OCI-LY1 (cell line): ENCODE measurements around the gene ARHGAP35.

Experiments
- H2AFZ ChIP-seq: fragments of 200-600 bp; sonication (generic), shearing (Covaris generic); 2 replicates; pipeline ENCODE4 v1.6.0; 2014; ENCODE audit warnings: antibody characterized with exemption, mild to moderate bottlenecking, low read length
- H3F3A ChIP-seq: fragments of 200-600 bp; sonication (generic), shearing (Covaris generic); 2 replicates; pipeline ENCODE4 v1.6.0; 2014; ENCODE audit warnings: mild to moderate bottlenecking, antibody characterized with exemption, low read length, moderate library complexity; ENCODE audit not compliant: insufficient read depth
- H3K27ac ChIP-seq: fragments of 200-600 bp; sonication (generic); 2 replicates; pipeline ENCODE4 v1.5.1; 2014; ENCODE audit warnings: low read length, mixed run types, mild to moderate bottlenecking, low read depth; ENCODE audit not compliant: poor library complexity, severe bottlenecking
- H3K27me3 ChIP-seq: fragments of 200-600 bp; sonication (generic); 2 replicates; pipeline ENCODE4 v1.6.0; 2014; ENCODE audit warnings: antibody characterized with exemption, mild to moderate bottlenecking, low read length, moderate library complexity; ENCODE audit not compliant: insufficient read depth
- H3K36me3 ChIP-seq: fragments of 200-600 bp; sonication (generic); 2 replicates; pipeline ENCODE4 v1.6.1; 2014; ENCODE audit warnings: mild to moderate bottlenecking, antibody characterized with exemption, low read length, moderate library complexity, mixed read lengths; ENCODE audit not compliant: insufficient read depth
- H3K4me1 ChIP-seq: fragments of 200-600 bp; sonication (generic); 2 replicates; pipeline ENCODE4 v1.5.1; 2014; ENCODE audit warnings: mild to moderate bottlenecking, low read length, moderate library complexity; ENCODE audit not compliant: insufficient read depth, severe bottlenecking
- H3K4me2 ChIP-seq: fragments of 200-600 bp; sonication (generic), shearing (Covaris generic); 2 replicates; pipeline ENCODE4 v1.6.1; 2014; ENCODE audit warnings: low read length
- H3K4me3 ChIP-seq: fragments of 200-600 bp; sonication (generic); 2 replicates; pipeline ENCODE4 v1.5.1; 2014; ENCODE audit warnings: low read length, low read depth, mild to moderate bottlenecking, mixed read lengths; ENCODE audit not compliant: poor library complexity, severe bottlenecking
- H3K79me2 ChIP-seq: fragments of 200-600 bp; shearing (Covaris generic); 2 replicates; pipeline ENCODE4 v1.6.1; 2016; ENCODE audit warnings: mixed run types, low read length, mixed read lengths; ENCODE audit not compliant: insufficient read depth
- H3K9ac ChIP-seq: fragments of 200-600 bp; sonication (generic), shearing (Covaris generic); 2 replicates; pipeline ENCODE4 v1.6.1; 2014; ENCODE audit warnings: mild to moderate bottlenecking, low read length, mixed read lengths
- H3K9me2 ChIP-seq: fragments of 200-600 bp; sonication (generic), shearing (Covaris generic); 2 replicates; pipeline ENCODE4 v1.6.1; 2014; ENCODE audit warnings: low read depth, mild to moderate bottlenecking, low read length, mixed read lengths
- H3K9me3 ChIP-seq: fragments of 200-600 bp; shearing (Covaris generic); 2 replicates; pipeline ENCODE4 v1.6.1; 2014; ENCODE audit warnings: low read length, mixed read lengths
- H4K20me1 ChIP-seq: fragments of 200-600 bp; sonication (generic), shearing (Covaris generic); 2 replicates; pipeline ENCODE4 v1.6.0; 2016; ENCODE audit warnings: mild to moderate bottlenecking, low read length; ENCODE audit not compliant: insufficient read depth
- CTCF ChIP-seq: fragments of 200-600 bp; sonication (generic), shearing (Covaris generic); IDR thresholded peaks from 2 replicates; pipeline ENCODE4 v1.5.1; 2017; ENCODE audit warnings: mild to moderate bottlenecking, antibody characterized with exemption, low read length, moderate library complexity, mixed read lengths
- EZH2 ChIP-seq: fragments of 200-600 bp; sonication (generic), shearing (Covaris generic); IDR thresholded peaks from 2 replicates; pipeline ENCODE4 v1.8.0; 2017; ENCODE audit warnings: borderline replicate concordance, mixed run types, mild to moderate bottlenecking, antibody characterized with exemption, low read length, moderate library complexity, mixed read lengths

The ARHGAP35 gene

GRCh38 chr19:46840498-46840942 is 20.3 kb upstream of the ARHGAP35 start:
- no peak overlapping the region for H3K9ac ChIP-seq
- H2AFZ ChIP-seq, result no peak overlapping the region
- no peaks in the 10 kb centered on the region for H3K27me3 ChIP-seq
- no peak for TF ChIP-seq EZH2
- peak; percentile 82 for TF ChIP-seq CTCF
- H3K79me2 ChIP-seq, result no peaks in the 10 kb centered on the region
- H3K9me2 ChIP-seq, result no peaks in the 10 kb centered on the region
- H3F3A ChIP-seq, result no peaks in the 10 kb centered on the region
- no peaks in the 10 kb centered on the region for H3K9me3 ChIP-seq
- H3K4me3 ChIP-seq, result no peak overlapping the region
- no peak overlapping the region for H3K4me2 ChIP-seq
- no peak overlapping the region for H3K27ac ChIP-seq
- H3K36me3 ChIP-seq, result peaks cover 15% of the 10 kb centered on the region
- H3K4me1 ChIP-seq, result no peaks in the 10 kb centered on the region
- H4K20me1 ChIP-seq, result no peaks in the 10 kb centered on the region

GRCh38 chr19:46841458-46842083 is 19.2 kb upstream of the ARHGAP35 start:
- Histone ChIP-seq H3F3A (no peaks in the 10 kb centered on the region), H4K20me1 (no peaks in the 10 kb centered on the region), H3K27me3 (no peaks in the 10 kb centered on the region), H3K9me2 (no peaks in the 10 kb centered on the region), H2AFZ (no peak overlapping the region), H3K79me2 (no peaks in the 10 kb centered on the region), H3K9ac (no peak overlapping the region), H3K4me1 (peaks cover 9% of the 10 kb centered on the region), H3K4me2 (no peak overlapping the region), H3K9me3 (no peaks in the 10 kb centered on the region), H3K36me3 (peaks cover 15% of the 10 kb centered on the region; the same call in 1 of the 2 replicates), H3K4me3 (no peak overlapping the region), H3K27ac (no peak overlapping the region)
- no peak for TF ChIP-seq CTCF
- TF ChIP-seq EZH2, result no peak

- no peaks in the 10 kb centered on the region for H3K9me3 ChIP-seq
- H3K79me2 ChIP-seq, result no peaks in the 10 kb centered on the region
- no peak overlapping the region for H2AFZ ChIP-seq
- no peak overlapping the region for H3K4me2 ChIP-seq
- H4K20me1 ChIP-seq, result no peaks in the 10 kb centered on the region
- H3K27ac ChIP-seq, result no peak overlapping the region
- peaks cover 11% of the 10 kb centered on the region for H3K4me1 ChIP-seq
- H3K9ac ChIP-seq, result no peak overlapping the region
- peaks cover 18% of the 10 kb centered on the region; the same call in 1 of the 2 replicates for H3K36me3 ChIP-seq
- H3F3A ChIP-seq, result no peaks in the 10 kb centered on the region
- H3K9me2 ChIP-seq, result no peaks in the 10 kb centered on the region
- TF ChIP-seq CTCF, result no peak
- no peak for TF ChIP-seq EZH2
- no peaks in the 10 kb centered on the region for H3K27me3 ChIP-seq
- no peak overlapping the region for H3K4me3 ChIP-seq
Measured at GRCh38 chr19:46842791-46843190, 18.0 kb upstream of the ARHGAP35 start.
